KOPT-K1 (cell line): Measurements from ENCODE around the gene FOXR1.
"Not testable (repeated sequence)": the region's sequence is repeated elsewhere in the genome, so short reads cannot be mapped to it uniquely, and the experiment has no call there.

Experiments used
- H3K27ac ChIP-seq: fragments of 200-600 bp; sonication (generic); 2 replicates; pipeline ENCODE4 v1.5.1; 2016; ENCODE audit warnings: antibody characterized with exemption, mild to moderate bottlenecking, low read depth, low read length; ENCODE audit not compliant: poor library complexity, severe bottlenecking
- H3K36me3 ChIP-seq: fragments of 200-600 bp; sonication (generic); 2 replicates; pipeline ENCODE4 v1.5.1; 2017; ENCODE audit warnings: antibody characterized with exemption, mild to moderate bottlenecking, low read length, moderate library complexity; ENCODE audit not compliant: insufficient read depth
- H3K9me3 ChIP-seq: fragments of 200-600 bp; sonication (generic); 2 replicates; pipeline ENCODE4 v1.5.1; 2017; ENCODE audit warnings: antibody characterized with exemption, low read length, mild to moderate bottlenecking; ENCODE audit not compliant: insufficient read depth, poor library complexity, severe bottlenecking

The FOXR1 gene

GRCh38 chr11:119000906-119001305 is 29.3 kb downstream of the FOXR1 start:
- no peaks in the 10 kb centered on the region for H3K9me3 ChIP-seq
- H3K27ac ChIP-seq = no peak overlapping the region
- H3K36me3 ChIP-seq = peaks cover 67% of the 10 kb centered on the region

GRCh38 chr11:119006656-119007055 is 35.1 kb downstream of the FOXR1 start:
- no peak overlapping the region for H3K27ac ChIP-seq
- no peaks in the 10 kb centered on the region for H3K9me3 ChIP-seq
- peaks cover 98% of the 10 kb centered on the region for H3K36me3 ChIP-seq

- peaks cover 99% of the 10 kb centered on the region for H3K36me3 ChIP-seq
- H3K9me3 ChIP-seq = no peaks in the 10 kb centered on the region
- H3K27ac ChIP-seq = no peak overlapping the region
These were observed 40.0 kb downstream of the FOXR1 start for GRCh38 chr11:119011476-119012053.

GRCh38 chr11:119012629-119013170 is 41.1 kb downstream of the FOXR1 start:
- no peaks in the 10 kb centered on the region for H3K9me3 ChIP-seq
- H3K36me3 ChIP-seq = peaks cover 95% of the 10 kb centered on the region
- H3K27ac ChIP-seq = no peak overlapping the region

- peaks cover 6% of the 10 kb centered on the region for H3K9me3 ChIP-seq
- peaks cover 78% of the 10 kb centered on the region for H3K36me3 ChIP-seq
- H3K27ac ChIP-seq = no peak overlapping the region
These were observed 42.8 kb downstream of the FOXR1 start for GRCh38 chr11:119014209-119014924.

- Histone ChIP-seq H3K36me3 (peaks cover 75% of the 10 kb centered on the region), H3K9me3 (peaks cover 6% of the 10 kb centered on the region), H3K27ac (no peak overlapping the region)
These were observed 43.6 kb downstream of the FOXR1 start for GRCh38 chr11:119015054-119015611.

- Histone ChIP-seq H3K27ac (peak overlapping the region; percentile 95), H3K9me3 (peaks cover 6% of the 10 kb centered on the region), H3K36me3 (peaks cover 75% of the 10 kb centered on the region)
These were observed 44.9 kb downstream of the FOXR1 start for GRCh38 chr11:119016216-119017009.

- Histone ChIP-seq H3K27ac (peak overlapping the region; percentile 95), H3K36me3 (peaks cover 75% of the 10 kb centered on the region)
- not testable (repeated sequence) for H3K9me3 ChIP-seq
These were observed 45.8 kb downstream of the FOXR1 start for GRCh38 chr11:119017377-119017776.

- H3K27ac ChIP-seq = peak within 1 kb of the TSS; percentile 95
- H3K9me3 ChIP-seq = peaks cover 6% of the 10 kb centered on the region
- H3K36me3 ChIP-seq = peaks cover 75% of the 10 kb centered on the region
These were observed 46.7 kb downstream of the FOXR1 start, which contains the start of the genes RPS25 and TRAPPC4 for GRCh38 chr11:119018074-119018938. Gene RPS25, minus strand, starts transcription at chr11:119018343. Its CDS starts 59 bp downstream, at chr11:119018284. Gene TRAPPC4, plus strand, starts transcription at chr11:119018766. Its CDS starts 30 bp downstream, at chr11:119018796.

- H3K9me3 ChIP-seq = peaks cover 6% of the 10 kb centered on the region
- H3K27ac ChIP-seq = peak overlapping the region; percentile 95
- H3K36me3 ChIP-seq = peaks cover 76% of the 10 kb centered on the region
These were observed 48.4 kb downstream of the FOXR1 start for GRCh38 chr11:119019996-119020395.

- peaks cover 6% of the 10 kb centered on the region for H3K9me3 ChIP-seq
- H3K27ac ChIP-seq = no peak overlapping the region
- H3K36me3 ChIP-seq = peaks cover 76% of the 10 kb centered on the region
These were observed 50.1 kb downstream of the FOXR1 start for GRCh38 chr11:119021631-119022030.

- Histone ChIP-seq H3K27ac (no peak overlapping the region), H3K36me3 (peaks cover 86% of the 10 kb centered on the region), H3K9me3 (peaks cover 5% of the 10 kb centered on the region)
These were observed 52.2 kb downstream of the FOXR1 start for GRCh38 chr11:119023741-119024140.

- Histone ChIP-seq H3K27ac (no peak overlapping the region), H3K36me3 (peaks cover 86% of the 10 kb centered on the region), H3K9me3 (no peaks in the 10 kb centered on the region)
These were observed 53.0 kb downstream of the FOXR1 start for GRCh38 chr11:119024430-119025098.

- H3K36me3 ChIP-seq = peaks cover 81% of the 10 kb centered on the region
- H3K27ac ChIP-seq = no peak overlapping the region
- H3K9me3 ChIP-seq = no peaks in the 10 kb centered on the region
These were observed 53.5 kb downstream of the FOXR1 start for GRCh38 chr11:119025099-119025473.
